ENCODE measurements around the gene PGAM2.

The PGAM2 gene

DNA sequence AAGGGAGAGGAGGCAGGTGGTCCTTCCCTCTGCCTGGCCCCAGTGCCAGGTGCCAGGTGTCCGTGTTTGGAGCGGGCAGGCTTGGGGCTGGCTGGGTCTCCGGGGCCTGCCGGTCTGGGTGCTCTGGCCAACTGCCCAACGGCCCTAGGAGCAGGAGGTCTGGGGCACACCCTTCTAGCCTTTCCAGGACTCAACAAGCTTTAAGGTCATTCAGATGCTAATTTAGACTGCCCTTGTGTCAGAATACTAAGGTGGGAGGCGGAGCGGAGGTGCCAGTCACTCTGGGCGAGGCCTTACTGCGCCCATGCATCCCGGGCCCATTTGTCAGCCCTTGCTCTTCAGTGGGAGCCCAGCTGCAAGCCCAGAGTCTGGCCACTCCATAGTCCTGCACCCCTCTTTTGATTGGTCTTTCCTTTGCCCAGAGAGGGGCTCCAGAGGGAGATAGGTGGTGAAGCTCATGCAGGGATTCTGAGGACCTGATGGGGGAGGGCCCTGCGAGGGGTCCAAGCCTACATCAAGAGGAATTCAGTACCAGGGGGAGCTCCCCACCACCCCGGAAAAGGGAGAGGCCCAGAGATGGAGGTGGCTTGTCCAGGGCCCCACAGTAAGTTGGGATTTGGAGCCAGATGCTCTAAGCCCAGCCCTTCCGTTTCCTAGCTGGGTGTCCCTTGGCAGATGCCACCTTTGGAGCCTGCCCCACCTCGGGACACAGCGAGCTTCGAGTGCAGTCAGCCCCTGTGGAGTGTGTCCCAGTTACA is 1.3 kb downstream of the PGAM2 start:
- DNase-seq: no peak

DNA sequence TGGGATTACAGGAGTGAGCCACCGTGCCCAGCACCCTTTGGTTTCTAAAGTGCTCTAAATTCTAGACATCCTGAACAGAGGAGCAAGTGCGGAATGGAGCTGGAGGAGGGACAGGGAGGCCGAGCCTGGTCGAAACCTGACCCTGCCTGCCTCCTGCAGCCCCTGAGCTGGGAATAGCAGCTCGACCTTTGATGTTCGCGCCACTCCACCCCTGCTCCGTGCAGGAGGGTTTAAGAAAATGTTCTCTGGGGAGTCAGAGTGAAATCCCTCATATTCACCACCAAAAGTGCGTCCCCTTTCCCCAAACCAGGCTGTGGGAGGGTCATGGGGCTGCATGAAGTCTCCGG is 1.8 kb downstream of the PGAM2 start:
- no peak for DNase-seq

DNA sequence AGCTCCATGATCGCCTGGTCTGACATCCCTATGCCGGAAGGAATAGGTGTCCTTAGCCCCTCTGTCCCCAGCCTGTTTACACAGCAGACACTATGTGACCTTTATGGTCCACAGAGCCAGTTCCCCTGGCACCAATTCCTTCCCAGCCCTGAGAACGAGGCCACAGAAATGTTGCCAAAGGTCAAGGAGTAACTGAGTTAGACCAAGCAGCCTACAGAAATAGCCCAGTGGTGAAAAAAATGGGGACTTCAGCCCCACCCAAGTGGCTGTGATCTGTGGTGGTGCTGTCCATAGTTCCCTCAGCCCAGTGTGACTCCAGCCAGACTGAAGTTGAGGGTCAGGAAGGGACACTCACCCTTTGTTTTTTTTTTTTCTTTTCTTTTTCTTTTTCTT is 2.5 kb downstream of the PGAM2 start:
- DNase-seq: no peak

DNA sequence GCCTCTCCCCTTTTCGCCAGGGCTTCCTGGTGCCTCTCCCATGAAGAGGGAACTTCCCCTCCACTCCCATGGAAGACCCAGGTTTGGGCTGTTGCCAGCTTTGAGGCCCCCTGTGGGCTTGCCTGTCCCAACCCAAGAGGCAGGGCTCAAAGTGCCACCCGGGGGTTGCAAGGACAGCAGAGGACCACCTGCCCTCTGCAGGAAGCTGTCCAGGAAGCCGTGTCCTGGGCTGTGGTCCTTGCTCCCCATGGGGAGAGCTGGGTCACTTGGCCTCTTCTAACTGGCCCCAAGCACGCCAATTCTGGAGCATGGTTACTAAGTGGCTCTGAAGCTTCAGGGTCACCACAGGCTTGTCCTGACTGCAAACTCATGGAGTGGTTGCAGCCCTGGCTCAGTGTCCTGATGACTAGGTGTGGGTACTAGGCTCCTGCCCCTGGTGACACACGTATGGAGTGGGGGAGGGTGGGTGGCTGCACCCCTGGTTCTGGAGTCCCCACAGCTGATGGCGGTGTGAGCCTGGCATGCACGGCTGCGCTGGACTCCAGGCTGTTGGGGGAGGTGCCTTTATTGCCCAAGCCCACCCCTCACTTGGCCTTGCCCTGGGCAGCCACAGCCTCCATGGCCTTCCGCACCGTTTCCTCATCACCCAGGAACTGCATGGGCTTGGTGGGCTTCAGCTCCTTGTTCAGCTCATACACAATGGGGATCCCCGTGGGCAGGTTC is 3.0 kb downstream of the PGAM2 start:
- DNase-seq: no peak

DNA sequence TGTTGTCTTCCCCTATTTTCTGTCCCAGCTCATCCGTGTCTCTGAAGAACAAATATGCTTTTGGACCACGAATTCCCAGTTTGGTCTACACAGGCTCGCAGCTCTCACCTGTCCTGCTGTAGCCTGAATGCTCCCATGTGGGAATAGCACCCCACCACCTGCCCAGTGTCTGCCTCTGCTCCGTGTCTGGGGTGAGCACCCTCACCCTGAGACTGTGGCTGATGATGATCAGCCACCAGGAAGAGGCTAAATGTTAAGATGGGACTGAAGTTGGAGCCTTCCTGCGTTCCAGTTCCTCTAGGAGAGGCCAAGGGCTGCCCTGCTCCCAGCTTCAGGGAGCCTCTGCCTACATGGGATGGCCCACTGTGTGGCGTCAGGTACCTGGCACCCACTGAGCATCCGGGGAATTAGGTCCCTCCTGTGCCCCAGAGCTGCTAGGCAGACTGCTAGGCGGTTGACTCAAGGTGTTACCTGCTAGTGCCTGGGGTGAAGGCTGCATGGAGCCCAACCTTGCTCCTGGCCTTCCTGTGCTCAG is 3.7 kb downstream of the PGAM2 start:
- no peak for DNase-seq

DNA sequence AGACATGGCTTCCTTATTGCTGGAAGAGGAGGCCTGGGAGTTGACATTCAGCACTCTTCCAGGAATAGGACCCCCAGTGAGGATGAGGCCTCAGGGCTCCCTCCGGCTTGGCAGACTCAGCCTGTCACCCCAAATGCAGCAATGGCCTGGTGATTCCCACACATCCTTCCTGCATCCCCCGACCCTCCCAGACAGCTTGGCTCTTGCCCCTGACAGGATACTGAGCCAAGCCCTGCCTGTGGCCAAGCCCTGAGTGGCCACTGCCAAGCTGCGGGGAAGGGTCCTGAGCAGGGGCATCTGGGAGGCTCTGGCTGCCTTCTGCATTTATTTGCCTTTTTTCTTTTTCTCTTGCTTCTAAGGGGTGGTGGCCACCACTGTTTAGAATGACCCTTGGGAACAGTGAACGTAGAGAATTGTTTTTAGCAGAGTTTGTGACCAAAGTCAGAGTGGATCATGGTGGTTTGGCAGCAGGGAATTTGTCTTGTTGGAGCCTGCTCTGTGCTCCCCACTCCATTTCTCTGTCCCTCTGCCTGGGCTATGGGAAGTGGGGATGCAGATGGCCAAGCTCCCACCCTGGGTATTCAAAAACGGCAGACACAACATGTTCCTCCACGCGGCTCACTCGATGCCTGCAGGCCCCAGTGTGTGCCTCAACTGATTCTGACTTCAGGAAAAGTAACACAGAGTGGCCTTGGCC is 4.3 kb downstream of the PGAM2 start:
- DNase-seq: no peak

DNA sequence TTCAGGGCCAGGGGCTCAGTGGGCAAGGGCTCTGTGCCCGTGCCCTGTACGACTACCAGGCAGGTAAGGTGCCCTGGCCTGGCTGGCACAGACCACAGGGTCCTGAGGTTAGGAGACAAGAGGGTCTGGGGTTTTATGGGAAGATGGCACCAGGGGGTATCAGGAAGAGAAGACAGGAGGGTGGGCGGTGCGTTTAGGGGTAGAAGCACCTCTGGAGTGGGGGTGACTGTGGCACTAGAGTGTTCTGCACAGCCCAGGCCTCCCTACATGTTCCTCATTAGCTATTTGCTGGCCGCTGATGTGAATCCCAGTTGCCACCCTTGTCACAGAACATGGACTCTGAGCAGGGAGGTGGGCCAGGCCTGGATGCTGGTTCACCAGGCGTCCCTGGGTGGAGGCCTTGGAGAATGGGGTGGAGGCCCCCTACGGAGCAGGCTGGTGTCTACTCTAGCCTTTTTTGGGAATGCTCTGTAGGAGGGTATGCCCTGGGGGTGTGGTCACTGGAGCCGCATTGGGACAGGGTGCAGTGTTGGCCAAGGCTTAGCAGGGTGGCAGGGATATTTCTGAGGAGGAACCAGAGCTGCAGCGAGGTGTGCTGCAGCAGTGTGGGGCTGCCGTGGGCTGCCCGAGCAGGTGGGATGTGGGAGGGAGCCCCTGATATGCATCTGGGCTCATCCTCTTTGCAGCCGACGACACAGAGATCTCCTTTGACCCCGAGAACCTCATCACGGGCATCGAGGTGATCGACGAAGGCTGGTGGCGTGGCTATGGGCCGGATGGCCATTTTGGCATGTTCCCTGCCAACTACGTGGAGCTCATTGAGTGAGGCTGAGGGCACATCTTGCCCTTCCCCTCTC is 5.0 kb downstream of the PGAM2 start:
- DNase-seq: no peak

DNA sequence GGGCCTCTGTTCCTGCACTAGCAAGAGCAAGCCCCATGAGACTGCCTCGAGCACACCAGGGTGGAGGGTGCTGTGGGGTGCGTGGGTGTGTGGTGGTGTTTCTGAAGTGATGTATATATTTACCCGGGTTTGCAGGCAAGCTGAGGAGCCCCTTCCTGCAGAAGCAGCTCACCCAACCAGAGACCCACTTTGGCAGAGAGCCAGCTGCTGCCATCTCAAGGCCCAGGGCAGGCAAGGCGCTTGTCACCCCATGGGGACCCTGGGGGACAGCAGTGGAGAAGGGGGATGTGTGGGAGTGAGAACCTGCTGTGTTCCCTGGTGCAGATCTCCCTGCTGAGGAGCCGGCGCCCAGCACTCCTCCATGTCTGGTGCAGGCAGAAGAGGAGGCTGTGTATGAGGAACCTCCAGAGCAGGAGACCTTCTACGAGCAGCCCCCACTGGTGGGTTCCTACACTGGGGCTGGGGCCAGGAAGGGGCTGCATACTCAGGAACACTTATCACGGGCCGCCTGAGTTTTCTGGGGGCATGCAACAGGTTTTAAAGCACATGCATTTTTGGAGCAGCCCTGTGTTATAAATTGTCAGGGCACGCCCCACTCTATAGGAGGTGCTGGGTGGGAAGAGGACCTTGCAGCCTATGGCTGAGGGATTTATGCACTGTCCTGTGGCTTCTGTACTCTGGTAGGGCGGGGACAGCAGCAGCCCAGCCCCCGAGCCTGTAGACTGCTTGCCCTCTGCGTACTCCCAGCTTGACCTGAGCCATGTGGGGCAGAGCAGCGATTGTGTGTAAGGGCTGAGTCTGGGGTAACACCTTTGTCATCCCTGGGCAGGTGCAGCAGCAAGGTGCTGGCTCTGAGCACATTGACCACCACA is 5.9 kb downstream of the PGAM2 start:
- DNase-seq: no peak

DNA sequence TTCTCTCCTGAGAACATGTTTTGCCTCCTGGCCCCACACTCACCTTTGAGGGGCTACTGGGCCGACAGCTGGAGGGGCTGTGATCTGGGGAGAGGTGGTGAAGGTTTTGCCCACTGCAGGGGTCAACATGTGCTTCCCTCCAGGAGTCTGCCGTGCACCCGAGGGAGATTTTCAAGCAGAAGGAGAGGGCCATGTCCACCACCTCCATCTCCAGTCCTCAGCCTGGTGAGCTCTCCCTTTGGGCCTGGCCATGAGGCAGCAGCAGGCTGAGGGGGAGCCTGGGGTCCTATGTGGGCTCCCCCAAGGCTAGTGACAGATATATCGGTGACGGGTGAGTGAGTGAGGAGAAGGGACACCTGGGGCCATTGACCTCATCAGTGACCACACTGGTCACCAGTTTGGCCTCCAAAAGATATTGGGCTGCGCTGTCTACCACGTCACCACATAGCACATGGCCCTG is 6.6 kb downstream of the PGAM2 start:
- DNase-seq: no peak

DNA sequence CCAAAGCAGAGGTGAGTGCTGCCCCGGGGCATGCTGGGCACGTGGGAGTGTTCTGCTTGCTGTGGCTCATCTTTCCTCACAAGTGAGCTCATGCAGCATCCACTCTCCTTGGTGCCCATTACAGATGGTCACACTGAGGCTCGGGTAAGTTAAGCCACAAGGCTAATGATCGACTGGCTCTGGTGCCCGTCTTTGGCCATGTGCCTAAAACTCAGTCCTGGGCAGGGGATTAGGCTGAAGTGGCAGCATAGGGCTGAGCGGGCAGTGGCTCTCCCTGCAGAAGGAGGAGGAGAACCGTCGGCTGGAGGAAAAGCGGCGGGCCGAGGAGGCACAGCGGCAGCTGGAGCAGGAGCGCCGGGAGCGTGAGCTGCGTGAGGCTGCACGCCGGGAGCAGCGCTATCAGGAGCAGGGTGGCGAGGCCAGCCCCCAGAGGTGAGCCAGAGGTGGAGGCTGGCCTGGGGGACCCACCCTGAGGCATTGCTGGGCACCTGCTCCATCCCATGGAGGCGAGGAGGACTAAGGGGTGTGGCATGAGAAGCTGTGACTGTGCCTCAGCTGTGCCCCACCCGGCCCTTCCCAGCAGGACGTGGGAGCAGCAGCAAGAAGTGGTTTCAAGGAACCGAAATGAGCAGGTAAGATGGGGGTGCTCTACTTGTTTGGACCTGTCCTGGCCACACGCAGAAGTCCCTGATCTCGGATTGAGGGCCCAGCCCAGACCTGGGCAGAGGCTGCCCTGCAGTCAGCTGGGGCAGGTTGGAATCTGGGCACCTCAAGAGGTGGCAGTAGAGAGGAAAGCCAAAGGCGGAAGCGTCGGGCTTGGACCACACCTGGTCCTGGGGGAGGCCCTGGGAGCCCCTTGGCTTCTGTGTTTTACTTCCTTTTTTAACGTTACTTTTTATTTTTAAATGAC is 7.3 kb downstream of the PGAM2 start:
- DNase-seq: no peak

DNA sequence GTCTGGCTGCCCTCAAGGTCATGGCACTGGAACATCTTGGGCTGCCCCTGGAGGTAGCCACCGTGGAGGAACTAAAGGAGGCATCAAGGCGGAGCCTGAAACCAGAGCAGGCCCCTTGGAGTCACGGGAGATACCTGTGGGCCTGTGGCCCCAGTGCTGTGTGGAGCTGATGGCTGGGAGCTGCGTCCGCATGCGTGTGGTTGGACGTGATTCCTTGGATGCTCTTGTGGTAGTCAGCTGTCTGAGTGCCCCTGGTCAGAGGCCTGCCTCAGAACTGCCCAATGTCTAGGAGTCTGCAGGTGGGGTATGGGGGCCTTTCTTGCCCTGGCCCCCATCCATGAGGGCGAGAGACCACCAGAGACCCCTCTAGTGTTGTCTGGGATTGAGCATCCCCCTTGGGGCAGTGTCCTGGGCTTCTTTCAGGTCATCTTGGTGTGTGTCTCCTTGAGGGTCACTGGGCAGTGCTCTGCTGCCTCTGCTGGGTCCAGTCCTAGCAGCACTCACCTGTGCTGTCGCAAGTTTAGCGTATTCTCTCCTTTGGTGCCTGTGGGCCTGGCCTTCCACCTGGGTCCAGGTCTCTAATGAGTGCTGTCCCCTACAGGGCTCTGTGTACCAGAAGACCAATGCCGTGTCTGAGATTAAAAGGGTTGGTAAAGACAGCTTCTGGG is 8.1 kb downstream of the PGAM2 start:
- DNase-seq: no peak

DNA sequence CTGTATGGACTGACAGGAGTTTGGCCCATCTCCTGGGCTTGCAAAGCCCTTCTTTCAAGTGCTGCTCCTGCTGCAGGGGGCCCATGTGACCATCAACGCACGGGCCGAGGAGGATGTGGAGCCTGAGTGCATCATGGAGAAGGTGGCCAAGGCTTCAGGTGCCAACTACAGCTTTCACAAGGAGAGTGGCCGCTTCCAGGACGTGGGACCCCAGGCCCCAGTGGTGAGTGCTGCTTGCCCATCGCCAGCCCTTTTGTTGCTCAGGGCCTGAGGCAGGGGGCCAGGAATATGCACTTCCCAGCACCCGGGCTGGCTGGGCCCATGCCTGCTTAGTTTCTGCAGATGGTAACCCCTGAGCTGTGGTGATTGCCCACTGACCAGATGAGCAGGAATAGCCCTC is 8.7 kb downstream of the PGAM2 start:
- no peak for DNase-seq

DNA sequence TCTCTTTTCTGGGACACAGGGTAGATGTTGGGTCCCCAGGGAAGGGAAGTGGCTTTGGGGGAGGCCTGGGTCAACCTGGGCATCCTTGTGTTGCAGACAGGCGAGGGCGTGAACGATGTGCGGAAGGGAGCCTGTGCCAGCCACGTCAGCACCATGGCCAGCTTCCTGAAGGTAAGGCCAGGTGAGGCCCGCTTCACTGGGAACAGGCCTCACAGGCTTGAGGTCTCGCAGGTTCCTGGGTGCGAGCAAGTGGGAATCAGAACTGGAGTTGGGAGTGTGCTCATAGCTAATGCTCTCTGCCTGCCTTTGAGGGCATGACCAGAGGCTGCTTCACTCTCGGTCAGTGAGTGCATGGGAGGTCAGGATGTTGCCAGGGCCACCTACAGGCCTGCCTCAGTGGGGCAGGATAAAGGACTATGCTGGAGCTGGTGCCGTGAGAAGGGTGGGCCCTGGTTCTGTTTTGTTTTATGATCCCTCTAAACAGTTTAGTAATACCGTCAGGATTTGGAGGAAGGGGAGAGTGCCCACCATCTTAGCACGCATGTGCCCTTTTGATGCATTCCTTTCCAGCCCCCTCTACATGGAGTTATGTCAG is 12.5 kb downstream of the PGAM2 start:
- DNase-seq: no peak

DNA sequence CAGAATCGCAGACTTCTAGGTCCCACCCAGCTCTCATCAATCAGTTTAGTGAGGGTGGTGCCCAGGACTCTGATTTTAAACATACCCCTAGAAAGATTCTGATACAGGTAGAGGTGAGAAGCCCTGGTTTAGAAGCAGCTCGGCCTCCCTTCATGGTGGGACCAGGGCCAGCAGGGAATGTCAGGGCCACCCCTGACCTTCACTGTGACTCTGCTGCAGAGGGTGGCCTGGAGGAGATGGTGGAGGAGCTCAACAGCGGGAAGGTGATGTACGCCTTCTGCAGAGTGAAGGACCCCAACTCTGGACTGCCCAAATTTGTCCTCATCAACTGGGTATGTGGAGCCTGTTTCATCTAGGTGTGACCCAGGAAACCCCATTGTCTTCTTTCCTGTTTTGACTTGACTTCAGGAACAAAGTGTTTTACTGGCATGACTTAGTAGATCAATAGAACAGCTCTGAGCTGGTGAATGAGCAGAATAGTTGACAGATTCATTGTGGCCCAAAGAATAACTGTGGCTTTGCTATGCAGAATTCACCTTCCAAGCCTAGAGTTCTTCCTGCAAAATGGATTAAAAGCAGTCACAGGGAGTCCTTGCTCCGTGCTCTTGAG is 13.7 kb downstream of the PGAM2 start:
- no peak for DNase-seq

DNA sequence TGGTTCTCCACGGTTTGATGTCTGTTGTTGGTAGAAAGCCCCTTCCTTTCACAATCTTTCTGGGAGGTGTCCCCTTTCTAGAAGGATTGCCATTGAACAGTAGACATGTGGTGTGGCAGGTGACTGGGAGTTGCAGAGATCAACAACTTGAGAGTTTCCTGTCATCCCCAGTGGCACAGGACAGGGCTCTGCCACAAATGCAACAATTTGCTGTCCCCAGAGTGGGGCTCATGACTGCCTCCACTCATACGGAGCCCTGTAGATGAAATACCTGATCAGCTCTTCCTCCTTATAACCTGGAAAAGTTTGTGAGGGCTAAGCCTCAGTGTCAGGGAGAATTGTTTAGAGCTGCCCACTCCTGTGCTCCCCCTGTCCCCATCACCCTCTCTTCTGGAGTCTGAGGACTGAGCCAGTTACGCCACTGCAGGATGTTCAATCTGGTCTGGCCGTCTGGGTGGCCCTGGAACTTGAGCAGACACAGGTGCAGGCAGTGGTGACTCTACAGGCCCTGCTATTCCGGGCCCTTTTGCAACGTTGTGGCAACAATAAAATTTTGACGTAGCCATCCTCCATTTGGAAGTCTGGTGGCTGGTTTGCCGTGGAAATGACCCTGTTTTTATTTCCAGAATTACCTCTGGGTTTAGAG is 14.3 kb downstream of the PGAM2 start:
- peak in 1 of 6 experiments; percentile 24 for DNase-seq

DNA sequence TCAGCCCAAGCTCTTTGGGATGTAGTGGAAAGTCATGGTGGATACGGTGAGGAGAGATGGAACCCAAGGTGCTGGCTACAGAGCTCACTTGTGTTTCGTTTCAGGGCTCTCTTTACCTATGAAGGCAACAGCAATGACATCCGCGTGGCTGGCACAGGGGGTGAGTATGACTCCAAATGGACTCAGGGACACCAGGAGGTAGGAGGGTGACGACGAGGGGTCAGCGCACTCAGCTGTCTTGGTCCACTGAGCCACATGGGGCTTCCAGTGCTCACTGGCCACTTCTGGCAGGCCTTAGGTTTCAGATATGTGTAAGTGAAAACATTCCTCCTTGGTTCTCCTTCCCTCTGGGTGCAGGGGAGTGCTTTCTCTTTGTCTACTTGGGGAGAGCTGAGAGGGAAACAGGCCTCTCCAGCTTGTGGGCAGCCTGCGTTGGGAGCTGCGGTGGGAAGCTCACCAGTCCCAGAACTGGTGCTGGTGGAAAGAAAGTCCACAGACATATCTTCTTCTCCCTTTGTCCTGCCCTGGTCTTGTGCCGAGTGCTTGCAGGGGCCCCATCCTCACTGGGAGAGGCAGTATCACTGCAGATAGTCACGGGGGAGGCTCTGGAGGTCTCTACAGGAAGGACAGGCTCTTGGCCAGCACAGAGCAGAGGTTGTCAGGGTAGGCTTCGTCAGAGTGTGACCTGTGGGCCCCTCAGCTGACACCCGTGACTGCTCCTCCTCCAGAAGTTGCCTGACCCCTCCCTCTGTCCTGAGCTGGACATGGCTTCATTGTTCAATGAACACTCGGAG is 15.0 kb downstream of the PGAM2 start:
- DNase-seq: no peak

DNA sequence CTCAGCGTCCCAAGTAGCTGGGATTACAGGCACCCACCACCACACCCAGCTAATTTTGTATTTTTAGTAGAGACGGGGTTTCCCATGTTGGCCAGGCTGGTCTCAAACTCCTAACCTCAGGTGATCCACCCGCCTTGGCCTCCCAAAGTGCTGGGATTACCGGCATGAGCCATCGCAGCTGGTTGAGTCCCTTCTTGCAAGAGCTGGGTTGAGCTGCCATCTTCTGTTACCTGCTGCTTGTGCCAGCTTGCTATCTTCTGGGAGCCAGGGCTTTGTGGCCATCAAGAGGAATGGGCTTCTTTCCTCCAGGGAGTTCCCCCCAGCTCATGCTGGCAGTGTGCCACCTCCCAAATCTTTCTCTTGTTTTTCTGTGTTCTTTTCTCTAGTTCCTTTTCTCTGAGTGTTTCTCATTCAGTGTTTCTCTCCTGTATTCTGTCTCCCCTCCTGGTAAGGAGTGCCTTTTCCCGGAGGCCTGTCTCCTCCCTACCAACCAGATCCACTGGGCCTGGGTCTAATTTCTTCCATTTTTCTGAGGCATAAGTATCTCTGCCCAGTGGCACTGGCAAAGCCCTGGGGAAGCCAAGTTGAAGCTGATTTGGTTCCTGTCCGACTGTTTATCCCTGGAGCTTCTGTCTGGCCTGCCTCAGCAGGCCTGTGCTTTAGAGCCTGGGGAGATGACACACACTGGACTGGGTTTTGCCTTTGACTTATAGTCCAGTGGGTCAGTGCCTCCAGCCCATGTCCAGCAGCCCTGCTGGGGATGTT is 17.2 kb downstream of the PGAM2 start:
- DNase-seq: no peak
